HCT116 (cell line): Measurements from ENCODE around the gene BDH1. TPM values are rescaled to one million over a fixed set of nuclear protein-coding genes. Genes with fewer than 3 reads are reported as not detected.
A peak's percentile ranks its signal among the peaks of the same experiment; 100 is the strongest.

ENCODE experiments used
- ATAC-seq: fragments of 200-7000 bp; cut with Tn5 transposase; 2 replicates; pipeline ENCODE4 v1.9.1; 2020; ENCODE audit warnings: mild to moderate bottlenecking, moderate library complexity
- BruUV-seq: library from RNA; stranded (reverse); fragments of 400-500 nt; replicated peaks from 2 replicates; lab custom pipeline; 2021; lab: Mats Ljungman, UMichigan
- CTCF ChIA-PET: fragments of 300-600 bp; sonication (Branson Sonifier 250); formaldehyde crosslinking; loops from one replicate; lab custom pipeline; 2021; ENCODE audit warnings: antibody characterized with exemption; lab: Charles Lee
- POLR2A ChIA-PET: fragments of 300-600, 350-600 bp; sonication (Branson Sonifier 250); formaldehyde crosslinking; loops from one replicate; lab custom pipeline; 2021; ENCODE audit warnings: antibody characterized with exemption; lab: Charles Lee
- RAD21 ChIA-PET, 2 experiments: fragments of 300-600 bp; sonication (Branson Sonifier 250); formaldehyde crosslinking; loops; one replicate each; lab custom pipeline; 2023; ENCODE audit warnings: low total read pairs in 2 of 2; ENCODE audit not compliant: uncharacterized antibody in 2 of 2, unreplicated experiment in 2 of 2, low non-redundant PET in 1 of 2; lab: Charles Lee
- DNase-seq: peaks from one replicate; pipeline ENCODE4 v3.0.0-alpha.2; 2010; ENCODE audit warnings: low read depth, low spot score
- H2AFZ ChIP-seq: fragments of 200-600 bp; shearing (Covaris generic), sonication (generic); 2 replicates; pipeline ENCODE4 v1.6.1; 2017; ENCODE audit warnings: low read depth, mixed run types, mixed read lengths, antibody characterized with exemption, low read length; ENCODE audit not compliant: poor library complexity, severe bottlenecking
- H3K27ac ChIP-seq: 2 replicates; pipeline ENCODE4 v1.5.1; 2012; ENCODE audit warnings: low read depth, low read length
- H3K27me3 ChIP-seq: fragments of 200-600 bp; sonication (generic); 2 replicates; pipeline ENCODE4 v1.6.1; 2016; ENCODE audit warnings: mixed run types, low read length, mixed read lengths; ENCODE audit not compliant: insufficient read depth
- H3K36me3 ChIP-seq, 2 experiments: fragments of 200-500 bp in 1 of 2; fragments of 200-600 bp in 1 of 2; sonication (Bioruptor generic) in 1 of 2; sonication (generic) in 1 of 2; 2 replicates each; pipeline versions ENCODE4 v1.5.1 to v1.6.1; 2014 to 2016; ENCODE audit warnings: low read length in 2 of 2, inconsistent platforms in 1 of 2, mixed read lengths in 1 of 2, mixed run types in 1 of 2; ENCODE audit not compliant: insufficient read depth in 2 of 2, control insufficient read depth in 1 of 2
- H3K4me1 ChIP-seq, 2 experiments: fragments of 200-600 bp in 1 of 2; sonication (generic) in 1 of 2; 2 replicates each; pipeline versions ENCODE4 v1.5.1 to v1.6.1; 2012 to 2017; ENCODE audit warnings: low read length in 2 of 2, inconsistent platforms in 1 of 2, mild to moderate bottlenecking in 1 of 2, mixed read lengths in 1 of 2, mixed run types in 1 of 2, moderate library complexity in 1 of 2; ENCODE audit not compliant: insufficient read depth in 2 of 2, control insufficient read depth in 1 of 2
- H3K4me2 ChIP-seq: fragments of 200-600 bp; sonication (generic); 2 replicates; pipeline ENCODE4 v1.6.1; 2017; ENCODE audit warnings: mixed run types, low read length, mixed read lengths
- H3K4me3 ChIP-seq, 2 experiments: fragments of 200-600 bp in 1 of 2; sonication (generic) in 1 of 2; replicated peaks in 1 of 2; 2 replicates each; pipeline ENCODE4 v1.5.1; 2011 to 2016; ENCODE audit warnings: low read length in 2 of 2, control low read depth in 1 of 2, low read depth in 1 of 2, mild to moderate bottlenecking in 1 of 2, mixed read lengths in 1 of 2, mixed run types in 1 of 2
- H3K79me2 ChIP-seq: fragments of 200-600 bp; sonication (generic); 2 replicates; pipeline ENCODE4 v1.6.1; 2017; ENCODE audit warnings: mild to moderate bottlenecking, mixed run types, low read length, moderate library complexity, mixed read lengths; ENCODE audit not compliant: insufficient read depth
- H3K9ac ChIP-seq: fragments of 200-600 bp; sonication (generic); 2 replicates; pipeline ENCODE4 v1.6.1; 2016; ENCODE audit warnings: low read length, mixed read lengths
- H3K9me2 ChIP-seq: fragments of 200-600 bp; sonication (generic), shearing (Covaris generic); 2 replicates; pipeline ENCODE4 v1.6.1; 2017; ENCODE audit warnings: mixed run types, mild to moderate bottlenecking, moderate library complexity; ENCODE audit not compliant: insufficient read depth
- H3K9me3 ChIP-seq, 2 experiments: fragments of 200-500 bp in 1 of 2; fragments of 200-600 bp in 1 of 2; sonication (Bioruptor generic) in 1 of 2; sonication (generic) in 1 of 2; 2 replicates each; pipeline ENCODE4 v1.6.1; 2014 to 2017; ENCODE audit warnings: low read length in 2 of 2, mixed read lengths in 2 of 2, inconsistent platforms in 1 of 2, low read depth in 1 of 2, mild to moderate bottlenecking in 1 of 2, mixed run types in 1 of 2, moderate library complexity in 1 of 2; ENCODE audit not compliant: control insufficient read depth in 1 of 2, insufficient read depth in 1 of 2
- H4K20me1 ChIP-seq: fragments of 200-600 bp; sonication (generic), shearing (Covaris generic); 2 replicates; pipeline ENCODE4 v1.6.1; 2017; ENCODE audit warnings: mixed run types, mild to moderate bottlenecking, moderate library complexity; ENCODE audit not compliant: insufficient read depth
- CEBPB ChIP-seq: IDR thresholded peaks from 2 replicates; pipeline ENCODE4 v1.6.1; 2012; ENCODE audit warnings: low read depth
- CTCF ChIP-seq, 3 experiments: fragments of 200-600 bp in 1 of 3; sonication (generic) in 1 of 3; IDR thresholded peaks in 2 of 3; conservative IDR thresholded peaks in 1 of 3; 2 replicates each; pipeline ENCODE4 v1.5.1; 2012 to 2017; ENCODE audit warnings: low read depth in 2 of 3, low read length in 2 of 3, antibody characterized with exemption in 1 of 3, borderline replicate concordance in 1 of 3, control low read depth in 1 of 3, mild to moderate bottlenecking in 1 of 3, mixed read lengths in 1 of 3, mixed run types in 1 of 3, moderate library complexity in 1 of 3; ENCODE audit not compliant: insufficient read depth in 1 of 3
- FOSL1 ChIP-seq: IDR thresholded peaks from 2 replicates; pipeline ENCODE4 v1.6.1; 2012; ENCODE audit warnings: low read depth
- POLR2A ChIP-seq: IDR thresholded peaks from 2 replicates; pipeline ENCODE4 v1.7.0; 2011; ENCODE audit warnings: borderline replicate concordance; ENCODE audit not compliant: insufficient read depth, insufficient read length; ENCODE audit errors: extremely low read depth
- RAD21 ChIP-seq: IDR thresholded peaks from 2 replicates; pipeline ENCODE4 v1.6.1; 2012; ENCODE audit warnings: low read depth, mild to moderate bottlenecking
- REST ChIP-seq: IDR thresholded peaks from 2 replicates; pipeline ENCODE4 v1.6.1; 2012; ENCODE audit warnings: low read depth
- SIN3A ChIP-seq: IDR thresholded peaks from 2 replicates; pipeline ENCODE4 v1.6.1; 2012; ENCODE audit warnings: low read depth
- YY1 ChIP-seq: IDR thresholded peaks from 2 replicates; pipeline ENCODE4 v1.6.1; 2011; ENCODE audit warnings: low read length, low read depth, moderate library complexity, mild to moderate bottlenecking; ENCODE audit not compliant: insufficient replicate concordance; ENCODE audit errors: extremely low read depth
- ZFX ChIP-seq: fragments of 450-650 bp; IDR thresholded peaks from 2 replicates; pipeline ENCODE4 v1.6.1; 2017
- intact Hi-C: fragments of 100-400 bp; cut with micrococcal nuclease; formaldehyde crosslinking; loops from 2 replicates; pipeline ENCODE4 v1.10.0; 2022
- total RNA-seq: library from RNA; stranded (reverse); gene quantifications from one replicate; pipeline ENCODE4 v1.2.1, GENCODE V29; 2021; ENCODE audit not compliant: unreplicated experiment

Gene BDH1
- total RNA-seq, 1 experiment from 2014 or later: 26.6 TPM

- ATAC-seq: no peak
Observed at GRCh38 chr3:197600796-197601565, 45.2 kb upstream of the BDH1 start.

GRCh38 chr3:197599089-197599765 lies 43.5 kb upstream of the BDH1 start:
- Histone ChIP-seq H3K27ac (peak overlapping the region; percentile 31; the same call in 1 of the 2 replicates), H3K27me3 (no peaks in the 10 kb centered on the region), H3K36me3 (no peaks in the 10 kb centered on the region), H3K9me2 (no peaks in the 10 kb centered on the region), H3K4me2 (peak overlapping the region; percentile 85), H3K79me2 (no peaks in the 10 kb centered on the region), H3K9ac (peak overlapping the region; percentile 49), H3K9me3 (no peaks in the 10 kb centered on the region), H3K4me3 (peak overlapping the region; percentile 34 to 58), H3K4me1 (peaks cover 6 to 16% of the 10 kb centered on the region in 2 experiments), H2AFZ (no peak overlapping the region), H4K20me1 (no peaks in the 10 kb centered on the region)
- TF ChIP-seq CEBPB (no peak), FOSL1 (no peak), REST (no peak), CTCF (IDR thresholded peaks at IDR 0.05 in 2 of 3, conservative IDR thresholded peaks at IDR 0.05 in 1 of 3; ENCODE audit: borderline replicate concordance in 1 of 3, insufficient read depth in 1 of 3, low read depth in 2 of 3, low read length in 2 of 3) (peak; percentile 78 to 94 (median 81)), POLR2A (no peak), YY1 (no peak), RAD21 (peak; percentile 92), ZFX (no peak)
- BruUV-seq: no TSS peak
- ChIA-PET POLR2A (no interaction called here), CTCF (interaction anchor here (0.6 to 1.8 kb wide), 19 partner anchors 8 to 1076 kb away, joined by 3 to 12 read pairs (median 4); partner anchors contain the start of gene FYTTD1), RAD21 (no interaction called here)
- peak; percentile 60 for DNase-seq
- peak; percentile 94 for ATAC-seq
- intact Hi-C loops: no loop called here

More at GRCh38 chr3:197600796-197601565, 45.2 kb upstream of the BDH1 start:
- no peaks in the 10 kb centered on the region for H3K9me3 ChIP-seq
- H4K20me1 ChIP-seq: no peaks in the 10 kb centered on the region
- no peak overlapping the region for H3K9ac ChIP-seq
- ChIA-PET CTCF (no interaction called here), POLR2A (interaction anchor here (0.6 kb wide), 1 partner anchor 112 kb away, joined by 3 read pairs; no protein-coding TSS in a partner anchor), RAD21 (no interaction called here)
- no peak overlapping the region for H3K4me3 ChIP-seq
- no peak for DNase-seq
- no peaks in the 10 kb centered on the region for H3K27me3 ChIP-seq
- intact Hi-C loops: no loop called here
- no peaks in the 10 kb centered on the region for H3K79me2 ChIP-seq
- peaks cover 6 to 16% of the 10 kb centered on the region in 2 experiments for H3K4me1 ChIP-seq
- no peaks in the 10 kb centered on the region for H3K9me2 ChIP-seq
- no peaks in the 10 kb centered on the region for H3K36me3 ChIP-seq
- no peak overlapping the region for H3K4me2 ChIP-seq
- H3K27ac ChIP-seq: no peak overlapping the region
- no peak overlapping the region for H2AFZ ChIP-seq
- no peak for TF ChIP-seq SIN3A
- no peak for TF ChIP-seq POLR2A
- no TSS peak for BruUV-seq
